ENCODE results near the gene INPP5A.

DNA sequence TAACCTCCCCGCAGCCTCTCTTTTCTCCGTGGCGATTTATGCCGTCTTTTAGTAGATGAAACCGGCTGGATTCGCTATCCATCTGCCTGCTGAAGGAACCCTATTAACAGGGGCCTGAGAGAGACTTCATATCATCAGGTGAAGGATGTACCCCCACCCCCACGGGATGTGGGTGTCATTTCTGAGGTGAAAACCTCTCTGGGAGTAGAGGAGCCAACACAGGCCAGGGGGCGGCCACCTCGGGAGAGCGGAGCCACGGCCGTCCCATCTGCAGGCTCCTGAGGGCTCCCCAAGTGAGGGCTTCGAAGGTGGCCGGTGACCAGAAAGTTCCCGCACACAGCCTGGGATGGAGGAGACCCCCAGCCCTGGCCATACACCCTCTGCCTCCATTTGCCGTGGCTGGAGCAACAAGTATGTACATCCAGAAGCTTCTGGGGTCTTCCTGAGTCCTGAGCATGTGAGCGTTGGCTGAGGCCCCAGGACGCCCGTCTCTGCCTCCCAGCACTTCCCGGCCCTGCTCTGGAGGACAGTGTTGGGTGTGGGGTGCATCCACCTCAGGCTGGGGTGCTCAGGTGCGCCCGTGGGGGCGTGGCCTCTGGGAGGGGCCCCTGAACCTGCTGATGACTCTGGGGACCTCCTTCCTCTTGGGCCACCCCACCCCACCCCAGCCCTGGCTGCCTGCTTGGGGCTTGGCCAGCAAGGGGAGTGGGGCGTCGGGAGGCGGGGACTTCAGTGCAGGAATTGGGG, 163.7 kb downstream of the INPP5A start:
- TF ChIP-seq POLR2AphosphoS5 (IDR thresholded peaks at IDR 0.05; ENCODE audit: low read depth, low read length) (no peak), POLR2A (IDR thresholded peaks at IDR 0.05; ENCODE audit: low read depth, low read length) (no peak), TAF1 (IDR thresholded peaks at IDR 0.05; ENCODE audit: low read depth, low read length) (no peak), SPI1 (IDR thresholded peaks at IDR 0.05; ENCODE audit: low read depth, low read length) (no peak)
